ENCODE measurements around the gene MTARC1.
A peak's percentile ranks its signal among the peaks of the same experiment; 100 is the strongest.

Gene MTARC1

GRCh38 chr1:220806408-220806807, 19.7 kb downstream of the MTARC1 start:
- DNase-seq (ENCODE audit: low spot score), result no peak

GRCh38 chr1:220807726-220808125, 21.0 kb downstream of the MTARC1 start:
- DNase-seq (ENCODE audit: low spot score), result no peak

- no peak for DNase-seq (ENCODE audit: low spot score)
These were observed 21.9 kb downstream of the MTARC1 start for GRCh38 chr1:220808345-220809186.

- DNase-seq (ENCODE audit: low spot score), result no peak
These were observed 22.5 kb downstream of the MTARC1 start for GRCh38 chr1:220809187-220809550.

GRCh38 chr1:220809704-220810103, 23.0 kb downstream of the MTARC1 start:
- no peak for DNase-seq (ENCODE audit: low spot score)

GRCh38 chr1:220810179-220810653, 23.5 kb downstream of the MTARC1 start:
- peak; percentile 89 for DNase-seq (ENCODE audit: low spot score)

GRCh38 chr1:220810963-220811362, 24.2 kb downstream of the MTARC1 start:
- no peak for DNase-seq (ENCODE audit: low spot score)

- no peak for DNase-seq (ENCODE audit: low spot score)
These were observed 25.0 kb downstream of the MTARC1 start for GRCh38 chr1:220811695-220812094.

GRCh38 chr1:220812308-220812707, 25.6 kb downstream of the MTARC1 start:
- no peak for DNase-seq (ENCODE audit: low spot score)

- DNase-seq (ENCODE audit: low spot score), result no peak
These were observed 26.3 kb downstream of the MTARC1 start for GRCh38 chr1:220813013-220813412.

GRCh38 chr1:220815409-220815808, 28.7 kb downstream of the MTARC1 start:
- DNase-seq (ENCODE audit: low spot score), result no peak

- peak; percentile 67 for DNase-seq (ENCODE audit: low spot score)
These were observed 31.2 kb downstream of the MTARC1 start for GRCh38 chr1:220817907-220818306.

- peak; percentile 88 for DNase-seq (ENCODE audit: low spot score)
These were observed 31.9 kb downstream of the MTARC1 start for GRCh38 chr1:220818421-220819173.

- DNase-seq (ENCODE audit: low spot score), result no peak
These were observed 32.8 kb downstream of the MTARC1 start for GRCh38 chr1:220819467-220820026.

- DNase-seq (ENCODE audit: low spot score), result no peak
These were observed 37.6 kb downstream of the MTARC1 start for GRCh38 chr1:220824031-220824989.

- DNase-seq (ENCODE audit: low spot score), result no peak
These were observed 39.3 kb downstream of the MTARC1 start for GRCh38 chr1:220825819-220826551.

GRCh38 chr1:220826729-220827128, 40.0 kb downstream of the MTARC1 start:
- DNase-seq (ENCODE audit: low spot score), result no peak

GRCh38 chr1:220827445-220828178, 40.9 kb downstream of the MTARC1 start:
- no peak for DNase-seq (ENCODE audit: low spot score)

GRCh38 chr1:220828179-220828490, 41.4 kb downstream of the MTARC1 start:
- DNase-seq (ENCODE audit: low spot score), result no peak

- DNase-seq (ENCODE audit: low spot score), result no peak
These were observed 42.4 kb downstream of the MTARC1 start for GRCh38 chr1:220828950-220829586.
